Activated B cell treated with CpG ODN at 0.5 μM for 24 hours (primary cell): ENCODE results near the gene INTS15. TPM values are rescaled to one million over a fixed set of nuclear protein-coding genes. Genes with fewer than 3 reads are reported as not detected.

Source experiments
- ATAC-seq: fragments of 200-7000 bp; cut with Tn5 transposase; one replicate; pipeline ENCODE4 v1.10.0; 2021; ENCODE audit warnings: low read depth, mild to moderate bottlenecking, moderate library complexity
- CTCF ChIA-PET: fragments of 350-600 bp; sonication (Branson Sonifier 250); formaldehyde crosslinking; loops from one replicate; lab custom pipeline; 2021; ENCODE audit warnings: antibody characterized with exemption; lab: Charles Lee
- POLR2A ChIA-PET: fragments of 350-600 bp; sonication (Branson Sonifier 250); formaldehyde crosslinking; loops from one replicate; lab custom pipeline; 2021; ENCODE audit warnings: antibody characterized with exemption; lab: Charles Lee
- DNase-seq: peaks from one replicate; pipeline ENCODE4 v3.0.0; 2022
- H3K27ac Mint-ChIP-seq: one replicate; pipeline ENCODE4 v1.8.0; 2020; ENCODE audit warnings: mixed read lengths
- H3K27me3 Mint-ChIP-seq: one replicate; pipeline ENCODE4 v1.8.0; 2021; ENCODE audit warnings: mixed read lengths
- H3K36me3 Mint-ChIP-seq: one replicate; pipeline ENCODE4 v1.8.0; 2021; ENCODE audit warnings: low read depth, mixed read lengths
- H3K4me1 Mint-ChIP-seq: one replicate; pipeline ENCODE4 v1.8.0; 2021; ENCODE audit warnings: mixed read lengths
- H3K4me3 Mint-ChIP-seq: one replicate; pipeline ENCODE4 v1.8.0; 2020; ENCODE audit warnings: mild to moderate bottlenecking, mixed read lengths
- H3K9me3 Mint-ChIP-seq: one replicate; pipeline ENCODE4 v1.8.0; 2020; ENCODE audit warnings: mixed read lengths
- CTCF ChIP-seq: fragments of 200-600 bp; IDR thresholded peaks from one replicate; pipeline ENCODE4 v1.8.0; 2022; ENCODE audit warnings: antibody characterized with exemption, mild to moderate bottlenecking
- intact Hi-C: fragments of 100-400 bp; cut with micrococcal nuclease; formaldehyde crosslinking; loops from one replicate; pipeline ENCODE4 v1.15.1; 2024
- total RNA-seq: library from RNA; stranded (reverse); gene quantifications from 2 replicates; pipeline ENCODE4 v1.2.3, GENCODE V29; 2022

Gene INTS15
- total RNA-seq, 1 donor from 2014 or later: 49.9 TPM

GRCh38 chr7:6647541-6647940 is 57.7 kb downstream of the INTS15 start:
- Mint-ChIP-seq H3K4me3 (no peak overlapping the region), H3K36me3 (peaks cover 86% of the 10 kb centered on the region), H3K27ac (no peak overlapping the region), H3K27me3 (no peaks in the 10 kb centered on the region), H3K4me1 (no peaks in the 10 kb centered on the region), H3K9me3 (no peaks in the 10 kb centered on the region)
- TF ChIP-seq CTCF: no peak
- no peak for ATAC-seq
- DNase-seq: no peak
- ChIA-PET CTCF (no interaction called here), POLR2A (no interaction called here)
- intact Hi-C loops: no loop called here

GRCh38 chr7:6648066-6648814 is 58.4 kb downstream of the INTS15 start:
- Mint-ChIP-seq H3K36me3 (peaks cover 84% of the 10 kb centered on the region), H3K4me3 (no peak overlapping the region), H3K4me1 (no peaks in the 10 kb centered on the region), H3K9me3 (no peaks in the 10 kb centered on the region), H3K27me3 (no peaks in the 10 kb centered on the region), H3K27ac (no peak overlapping the region)
- TF ChIP-seq CTCF: no peak
- DNase-seq: no peak
- CTCF ChIA-PET: no interaction called here
- intact Hi-C loops: no loop called here
- no peak for ATAC-seq
- POLR2A ChIA-PET: no interaction called here

- no peak for DNase-seq
- Mint-ChIP-seq H3K4me3 (no peak overlapping the region), H3K36me3 (peaks cover 79% of the 10 kb centered on the region), H3K9me3 (no peaks in the 10 kb centered on the region), H3K4me1 (no peaks in the 10 kb centered on the region), H3K27ac (no peak overlapping the region), H3K27me3 (no peaks in the 10 kb centered on the region)
- intact Hi-C loops: no loop called here
- TF ChIP-seq CTCF: no peak
- POLR2A ChIA-PET: no interaction called here
- ATAC-seq: no peak
- CTCF ChIA-PET: no interaction called here
These were observed 58.9 kb downstream of the INTS15 start for GRCh38 chr7:6648815-6649104.

GRCh38 chr7:6649241-6649961 is 59.6 kb downstream of the INTS15 start:
- no peaks in the 10 kb centered on the region for H3K27me3 Mint-ChIP-seq
- H3K36me3 Mint-ChIP-seq: peaks cover 72% of the 10 kb centered on the region
- POLR2A ChIA-PET: no interaction called here

More at GRCh38 chr7:6649241-6649961, 59.6 kb downstream of the INTS15 start:
- CTCF ChIA-PET: no interaction called here
- Mint-ChIP-seq H3K4me3 (no peak overlapping the region), H3K27ac (no peak overlapping the region), H3K4me1 (no peaks in the 10 kb centered on the region), H3K9me3 (no peaks in the 10 kb centered on the region)
- intact Hi-C loops: no loop called here
- no peak for TF ChIP-seq CTCF
- DNase-seq (no peak), ATAC-seq (no peak)
